Keratinocyte (primary cell): ENCODE measurements around the gene PHLPP2. TPM values are rescaled to one million over a fixed set of nuclear protein-coding genes. Genes with fewer than 3 reads are reported as not detected.

ENCODE experiments used
- DNase-seq: peaks from one replicate; pipeline ENCODE4 v3.0.0-alpha.2; 2011; ENCODE audit warnings: low read depth, missing footprints, low spot score
- FAIRE-seq: peaks from 2 replicates; lab custom pipeline; 2011; peaks lifted over from hg19 to GRCh38; lab: Jason Lieb, UNC
- H2AFZ ChIP-seq: 2 replicates; pipeline ENCODE4 v1.6.0; 2012; ENCODE audit warnings: low read length, control low read depth, inconsistent platforms; ENCODE audit not compliant: control insufficient read depth
- H3K27ac ChIP-seq: 2 replicates; pipeline ENCODE4 v1.5.1; 2011; ENCODE audit warnings: low read length; ENCODE audit not compliant: control insufficient read depth, insufficient read depth
- H3K27me3 ChIP-seq: 3 replicates; pipeline ENCODE4 v1.6.0; 2011; ENCODE audit warnings: low read length; ENCODE audit not compliant: control insufficient read depth, insufficient read depth; ENCODE audit errors: extremely low read depth
- H3K36me3 ChIP-seq, 2 experiments: 2 replicates in 1 of 2; 3 replicates in 1 of 2; pipeline ENCODE4 v1.5.1; 2011; ENCODE audit warnings: low read length in 2 of 2, mild to moderate bottlenecking in 1 of 2; ENCODE audit not compliant: control insufficient read depth in 2 of 2, insufficient read depth in 2 of 2; ENCODE audit errors: extremely low read depth in 1 of 2
- H3K4me1 ChIP-seq: 3 replicates; pipeline ENCODE4 v1.5.1; 2011; ENCODE audit warnings: low read length; ENCODE audit not compliant: control insufficient read depth, insufficient read depth; ENCODE audit errors: extremely low read depth
- H3K4me2 ChIP-seq: 3 replicates; pipeline ENCODE4 v1.6.0; 2011; ENCODE audit warnings: low read depth, low read length; ENCODE audit not compliant: control insufficient read depth, insufficient read depth; ENCODE audit errors: extremely low read depth
- H3K4me3 ChIP-seq, 3 experiments: fragments of 200-600 bp in 1 of 3; sonication (generic) in 1 of 3; 2 replicates in 2 of 3; 3 replicates in 1 of 3; pipeline ENCODE4 v1.5.1; 2011 to 2016; ENCODE audit warnings: low read length in 3 of 3, mild to moderate bottlenecking in 3 of 3, control low read depth in 2 of 3, inconsistent platforms in 1 of 3, low read depth in 1 of 3, mixed read lengths in 1 of 3, mixed run types in 1 of 3, moderate library complexity in 1 of 3; ENCODE audit not compliant: control insufficient read depth in 2 of 3, insufficient read depth in 2 of 3; ENCODE audit errors: extremely low read depth in 1 of 3
- H3K79me2 ChIP-seq: 2 replicates; pipeline ENCODE4 v1.6.0; 2012; ENCODE audit warnings: low read length; ENCODE audit not compliant: control insufficient read depth, insufficient read depth
- H3K9ac ChIP-seq: 3 replicates; pipeline ENCODE4 v1.6.0; 2011; ENCODE audit warnings: low read length; ENCODE audit not compliant: control insufficient read depth, insufficient read depth; ENCODE audit errors: extremely low read depth
- H3K9me1 ChIP-seq: 3 replicates; pipeline ENCODE4 v1.6.0; 2011; ENCODE audit warnings: low read length; ENCODE audit not compliant: control insufficient read depth, insufficient read depth; ENCODE audit errors: extremely low read depth
- H3K9me3 ChIP-seq: 2 replicates; pipeline ENCODE4 v1.5.1; 2012; ENCODE audit warnings: low read depth, low read length; ENCODE audit not compliant: control insufficient read depth
- H4K20me1 ChIP-seq: 3 replicates; pipeline ENCODE4 v1.6.0; 2011; ENCODE audit warnings: low read length; ENCODE audit not compliant: control insufficient read depth, insufficient read depth; ENCODE audit errors: extremely low read depth
- EZH2 ChIP-seq: IDR thresholded peaks from one replicate; pipeline ENCODE4 v1.6.1; 2012; ENCODE audit warnings: inconsistent platforms, mild to moderate bottlenecking, low read length, moderate library complexity
- dilution Hi-C: fragments of 300-500 bp; cut with MboI; formaldehyde crosslinking; loops from one replicate; pipeline ENCODE4 v1.7.0; 2020; ENCODE audit warnings: low sequenced_read_pairs; ENCODE audit not compliant: extremely low pct_ligation_motif_present
- polyA plus RNA-seq, 5 experiments: library from polyadenylated mRNA; depleted of rRNA in 3 of 5; stranded (reverse) in 3 of 5; stranded (forward) in 1 of 5; unstranded in 1 of 5; fragments of >200 nt; gene quantifications; 1 replicate in 1 of 5; 2 replicates in 3 of 5; 3 replicates in 1 of 5; pipeline versions ENCODE4 v1.2.1 to v1.2.3, GENCODE V29; 2011 to 2012; ENCODE audit warnings: missing spikeins in 2 of 5, low read depth in 1 of 5, low replicate concordance in 1 of 5
- TF ChIP-seq, protein P1 (sequence below), 3 experiments: IDR thresholded peaks in 1 of 3; conservative IDR thresholded peaks in 1 of 3; optimal IDR thresholded peaks in 1 of 3; 2 replicates in 2 of 3; 3 replicates in 1 of 3; pipeline versions ENCODE3 to v1.5.1; 2011; ENCODE audit warnings: low read length in 3 of 3, mild to moderate bottlenecking in 3 of 3, moderate library complexity in 2 of 3, control low read depth in 1 of 3, inconsistent platforms in 1 of 3; ENCODE audit not compliant: insufficient read depth in 2 of 3; ENCODE audit errors: extremely low read depth in 1 of 3

PHLPP2 gene
- polyA plus RNA-seq, 1 donor (not counting 4 experiments of a cell fraction or from before 2014, with no cell fraction given) = 6.5 TPM

DNA sequence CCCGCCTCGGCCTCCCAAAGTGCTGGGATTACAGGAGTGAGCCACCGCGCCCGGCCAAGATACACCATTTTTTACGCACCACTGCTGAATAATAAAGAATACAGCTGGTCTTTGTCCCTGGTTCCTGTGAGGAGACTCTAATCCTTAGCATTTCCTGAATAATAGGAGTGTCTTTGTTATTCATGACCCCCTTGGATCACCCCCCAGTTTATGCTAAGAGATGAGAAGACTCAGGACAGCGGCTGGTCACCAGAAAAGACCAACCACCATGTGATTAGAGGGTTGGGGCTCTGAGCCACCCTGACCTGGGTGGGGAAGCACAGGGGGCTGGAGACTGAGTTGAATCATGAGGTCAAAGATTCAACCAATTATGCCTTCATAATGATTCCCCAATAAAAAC is 17.3 kb downstream of the PHLPP2 start:
- H3K27me3 ChIP-seq = no peaks in the 10 kb centered on the region
- no peak overlapping the region for H3K4me2 ChIP-seq
- peaks cover 21% of the 10 kb centered on the region for H3K79me2 ChIP-seq
- no peak overlapping the region for H3K27ac ChIP-seq
- H2AFZ ChIP-seq = no peak overlapping the region
- no peaks in the 10 kb centered on the region for H4K20me1 ChIP-seq
- H3K9me1 ChIP-seq = no peaks in the 10 kb centered on the region
- H3K9ac ChIP-seq = no peak overlapping the region
- DNase-seq (no peak), FAIRE-seq (no peak)
- TF ChIP-seq, protein P1, sequence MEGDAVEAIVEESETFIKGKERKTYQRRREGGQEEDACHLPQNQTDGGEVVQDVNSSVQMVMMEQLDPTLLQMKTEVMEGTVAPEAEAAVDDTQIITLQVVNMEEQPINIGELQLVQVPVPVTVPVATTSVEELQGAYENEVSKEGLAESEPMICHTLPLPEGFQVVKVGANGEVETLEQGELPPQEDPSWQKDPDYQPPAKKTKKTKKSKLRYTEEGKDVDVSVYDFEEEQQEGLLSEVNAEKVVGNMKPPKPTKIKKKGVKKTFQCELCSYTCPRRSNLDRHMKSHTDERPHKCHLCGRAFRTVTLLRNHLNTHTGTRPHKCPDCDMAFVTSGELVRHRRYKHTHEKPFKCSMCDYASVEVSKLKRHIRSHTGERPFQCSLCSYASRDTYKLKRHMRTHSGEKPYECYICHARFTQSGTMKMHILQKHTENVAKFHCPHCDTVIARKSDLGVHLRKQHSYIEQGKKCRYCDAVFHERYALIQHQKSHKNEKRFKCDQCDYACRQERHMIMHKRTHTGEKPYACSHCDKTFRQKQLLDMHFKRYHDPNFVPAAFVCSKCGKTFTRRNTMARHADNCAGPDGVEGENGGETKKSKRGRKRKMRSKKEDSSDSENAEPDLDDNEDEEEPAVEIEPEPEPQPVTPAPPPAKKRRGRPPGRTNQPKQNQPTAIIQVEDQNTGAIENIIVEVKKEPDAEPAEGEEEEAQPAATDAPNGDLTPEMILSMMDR (optimal IDR thresholded peaks at IDR 0.05 in 1 of 3, IDR thresholded peaks at IDR 0.05 in 1 of 3, conservative IDR thresholded peaks at IDR 0.05 in 1 of 3; ENCODE audit: extremely low read depth in 1 of 3, insufficient read depth in 2 of 3, low read length in 3 of 3) = no peak
- no peak for TF ChIP-seq EZH2
- no peaks in the 10 kb centered on the region for H3K9me3 ChIP-seq
- peaks cover 26% of the 10 kb centered on the region for H3K4me1 ChIP-seq
- dilution Hi-C loops = no loop called here
- H3K4me3 ChIP-seq = no peak overlapping the region
- H3K36me3 ChIP-seq = peaks cover 0 to 2% of the 10 kb centered on the region in 2 experiments

DNA sequence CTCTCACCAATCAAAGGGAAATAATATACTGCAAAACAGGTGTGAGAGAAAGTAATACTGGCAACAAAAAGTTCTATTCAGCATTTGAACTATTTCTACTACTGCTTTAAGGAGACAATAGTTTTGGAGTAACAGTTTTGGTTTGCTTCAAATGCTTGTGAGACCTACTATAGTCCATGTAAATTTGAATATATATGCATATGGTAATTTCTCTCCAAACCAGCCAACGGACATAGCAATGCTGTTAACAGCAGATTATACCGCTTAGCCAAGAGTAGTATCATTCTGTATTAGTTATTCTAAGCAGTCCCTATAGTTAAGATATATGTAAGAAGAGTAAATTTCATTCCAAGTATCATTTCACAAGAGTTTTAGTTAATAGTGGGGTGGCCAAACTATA is 18.5 kb downstream of the PHLPP2 start:
- peaks cover 15% of the 10 kb centered on the region for H3K79me2 ChIP-seq

More for the DNA sequence above, 18.5 kb downstream of the PHLPP2 start:
- dilution Hi-C loops = no loop called here
- Histone ChIP-seq H3K4me1 (peaks cover 26% of the 10 kb centered on the region), H3K9me3 (no peaks in the 10 kb centered on the region), H3K27ac (no peak overlapping the region), H4K20me1 (no peaks in the 10 kb centered on the region), H3K27me3 (no peaks in the 10 kb centered on the region), H3K4me2 (no peak overlapping the region), H3K4me3 (no peak overlapping the region), H3K36me3 (peaks cover 0 to 2% of the 10 kb centered on the region in 2 experiments), H3K9me1 (no peaks in the 10 kb centered on the region), H2AFZ (no peak overlapping the region), H3K9ac (no peak overlapping the region)
- FAIRE-seq (no peak), DNase-seq (no peak)
- TF ChIP-seq EZH2 = no peak
- TF ChIP-seq, protein P1 (optimal IDR thresholded peaks at IDR 0.05 in 1 of 3, IDR thresholded peaks at IDR 0.05 in 1 of 3, conservative IDR thresholded peaks at IDR 0.05 in 1 of 3; ENCODE audit: extremely low read depth in 1 of 3, insufficient read depth in 2 of 3, low read length in 3 of 3) = no peak
